ENCODE results near the gene GALT. TPM values are rescaled to one million over a fixed set of nuclear protein-coding genes. Genes with fewer than 3 reads are reported as not detected.

Gene GALT
- total RNA-seq, 4 donors from 2014 or later = 8.1 to 23.6 (median 20.0) TPM

GRCh38 chr9:34634551-34635248 is 11.8 kb upstream of the GALT start:
- Histone ChIP-seq H3K4me3 (no peak overlapping the region), H3K27me3 (peaks cover 0 to 2% (median 1%) of the 10 kb centered on the region in 3 donors), H3K9me3 (no peaks in the 10 kb centered on the region), H3K4me1 (peaks cover 12 to 16% of the 10 kb centered on the region in 2 donors), H3K27ac (no peak overlapping the region), H3K36me3 (no peaks in the 10 kb centered on the region)
- intact Hi-C loops (cut with DNase I; ENCODE audit: low total_unique reads) = loop anchor here (1.0 kb wide), 1 partner anchor 22 kb away; the partner anchor contains the start of gene RPP25L
- TF ChIP-seq POLR2A (IDR thresholded peaks at IDR 0.05) (no peak), CTCF (IDR thresholded peaks at IDR 0.05 in 4 of 5, conservative IDR thresholded peaks at IDR 0.05 in 1 of 5) (no peak)
- DNase-seq = no peak
- ATAC-seq = no peak
- in situ Hi-C loops (cut with MboI; ENCODE audit: low sequenced_read_pairs in 4 of 4) = no loop called here

- H3K9me3 ChIP-seq = no peaks in the 10 kb centered on the region
- no peak for ATAC-seq
- peaks cover 12 to 16% of the 10 kb centered on the region in 2 donors for H3K4me1 ChIP-seq
- DNase-seq = no peak
- no peaks in the 10 kb centered on the region for H3K36me3 ChIP-seq
- no peak for TF ChIP-seq POLR2A (IDR thresholded peaks at IDR 0.05)
- no peak for TF ChIP-seq CTCF (IDR thresholded peaks at IDR 0.05 in 4 of 5, conservative IDR thresholded peaks at IDR 0.05 in 1 of 5)
- no peak overlapping the region for H3K27ac ChIP-seq
- no peak overlapping the region for H3K4me3 ChIP-seq
- in situ Hi-C loops (cut with MboI; ENCODE audit: low sequenced_read_pairs in 4 of 4) = no loop called here
- intact Hi-C loops (cut with DNase I; ENCODE audit: low total_unique reads) = no loop called here
- H3K27me3 ChIP-seq = no peaks in the 10 kb centered on the region
These were observed 10.9 kb upstream of the GALT start for GRCh38 chr9:34635556-34635955.

GRCh38 chr9:34636791-34637355 is 9.6 kb upstream of the GALT start:
- Histone ChIP-seq H3K36me3 (no peaks in the 10 kb centered on the region), H3K27me3 (no peaks in the 10 kb centered on the region), H3K27ac (peak overlapping the region; percentile 80 to 93 (median 86)), H3K4me1 (peaks cover 12 to 16% of the 10 kb centered on the region in 2 donors), H3K9me3 (no peaks in the 10 kb centered on the region), H3K4me3 (peak overlapping the region; percentile 66 to 95 (median 74))
- peak in 1 of 2 donors; percentile 6 for ATAC-seq
- intact Hi-C loops (cut with DNase I; ENCODE audit: low total_unique reads) (loop anchor here (2.0 kb wide), 1 partner anchor 16 kb away; the partner anchor contains the start of gene DCTN3), in situ Hi-C loops (cut with MboI; ENCODE audit: low sequenced_read_pairs in 4 of 4) (no loop called here)
- no peak for TF ChIP-seq POLR2A (IDR thresholded peaks at IDR 0.05)
- no peak for TF ChIP-seq CTCF (IDR thresholded peaks at IDR 0.05 in 4 of 5, conservative IDR thresholded peaks at IDR 0.05 in 1 of 5)
- no peak for DNase-seq

GRCh38 chr9:34637356-34638137 is 8.9 kb upstream of the GALT start, which contains the start of gene SIGMAR1:
Gene SIGMAR1, minus strand, starts transcription at chr9:34637787. Its CDS starts 90 bp downstream, at chr9:34637697.
- Histone ChIP-seq H3K4me3 (peak within 1 kb of the TSS; percentile 66 to 95 (median 74)), H3K36me3 (no peaks in the 10 kb centered on the region), H3K27ac (peak within 1 kb of the TSS; percentile 80 to 93 (median 86)), H3K4me1 (peaks cover 12 to 16% of the 10 kb centered on the region in 2 donors), H3K9me3 (no peaks in the 10 kb centered on the region), H3K27me3 (no peaks in the 10 kb centered on the region)
- intact Hi-C loops (cut with DNase I; ENCODE audit: low total_unique reads) (loop anchor here (2.0 kb wide), 1 partner anchor 17 kb away; the partner anchor contains the start of gene DCTN3), in situ Hi-C loops (cut with MboI; ENCODE audit: low sequenced_read_pairs in 4 of 4) (no loop called here)
- TF ChIP-seq CTCF (IDR thresholded peaks at IDR 0.05 in 4 of 5, conservative IDR thresholded peaks at IDR 0.05 in 1 of 5) (peak in 1 of 5 experiments; percentile 18), POLR2A (IDR thresholded peaks at IDR 0.05) (peak; percentile 81 to 87)
- DNase-seq = peak; percentile 90 to 91
- ATAC-seq = peak; percentile 92
